Peyer's patch (tissue), 4 donors: ENCODE data around the gene ATL1. TPM values are rescaled to one million over a fixed set of nuclear protein-coding genes. Genes with fewer than 3 reads are reported as not detected.

Experiments
- DNase-seq, 3 donors: peaks; one replicate each; pipeline ENCODE4 v3.0.0-alpha.2; 2017 to 2019
- H3K27ac ChIP-seq, 4 donors: fragments of 200-600 bp; sonication (generic); one replicate each; pipeline ENCODE4 v1.5.1; 2016 to 2019
- H3K27me3 ChIP-seq, 2 donors: fragments of 200-600 bp; sonication (generic); one replicate each; pipeline ENCODE4 v1.5.1; 2019
- H3K36me3 ChIP-seq, 3 donors: fragments of 200-600 bp; sonication (generic); one replicate each; pipeline ENCODE4 v1.5.1; 2016 to 2019
- H3K4me1 ChIP-seq, 4 donors: fragments of 200-600 bp; sonication (generic); one replicate each; pipeline ENCODE4 v1.5.1; 2016 to 2019
- H3K4me3 ChIP-seq, 4 donors: fragments of 200-600 bp; sonication (generic); 1 replicate in 3 of 4; 2 replicates in 1 of 4; pipeline ENCODE4 v1.5.1; 2016 to 2019; ENCODE audit warnings: mild to moderate bottlenecking in 1 of 4
- H3K9me3 ChIP-seq, 4 donors: fragments of 200-600 bp; sonication (generic); one replicate each; pipeline ENCODE4 v1.5.1; 2016 to 2019; ENCODE audit warnings: mild to moderate bottlenecking in 1 of 4
- POLR2A ChIP-seq, 2 donors: fragments of 450-650 bp; IDR thresholded peaks; one replicate each; pipeline ENCODE4 v1.5.1; 2017; ENCODE audit warnings: antibody characterized with exemption in 2 of 2, mild to moderate bottlenecking in 2 of 2, moderate library complexity in 2 of 2
- total RNA-seq, 4 donors: library from RNA; depleted of rRNA; stranded (reverse); fragments of >200 nt; gene quantifications; one replicate each; pipeline ENCODE4 v1.1.0, GENCODE V29; 2016
- TF ChIP-seq, protein P1 (sequence below), 6 experiments: fragments of 450-650 bp in 4 of 6; fragments of 200-600 bp in 2 of 6; sonication (generic) in 1 of 6; IDR thresholded peaks; one replicate each; pipeline ENCODE4 v1.5.1; 2017 to 2019; ENCODE audit warnings: antibody characterized with exemption in 6 of 6, mild to moderate bottlenecking in 3 of 6, moderate library complexity in 1 of 6

ATL1 gene
- total RNA-seq, 4 donors from 2014 or later = 6.6 to 9.5 (median 8.5) TPM

DNA sequence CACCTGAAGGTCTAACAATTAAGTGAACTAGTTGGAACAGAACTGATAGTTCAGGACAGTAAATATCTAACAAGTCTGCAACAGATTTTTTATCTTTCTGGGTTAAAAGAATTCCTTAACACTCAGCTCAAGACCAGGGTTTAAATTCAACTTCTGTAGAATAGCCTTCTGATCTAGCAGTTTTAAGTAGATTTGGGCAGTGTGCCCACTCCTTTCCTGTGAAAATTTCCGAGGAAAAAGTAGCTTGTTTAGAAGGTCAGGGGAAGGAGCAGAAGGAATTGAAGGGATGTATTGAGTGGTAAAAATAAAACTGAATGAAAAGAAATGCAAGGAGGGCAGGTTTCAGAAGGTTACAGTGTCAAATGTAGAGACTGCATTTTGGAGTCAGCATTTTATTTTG lies 45.8 kb downstream of the ATL1 start:
- TF ChIP-seq POLR2A (IDR thresholded peaks at IDR 0.05) = no peak
- TF ChIP-seq, protein P1, sequence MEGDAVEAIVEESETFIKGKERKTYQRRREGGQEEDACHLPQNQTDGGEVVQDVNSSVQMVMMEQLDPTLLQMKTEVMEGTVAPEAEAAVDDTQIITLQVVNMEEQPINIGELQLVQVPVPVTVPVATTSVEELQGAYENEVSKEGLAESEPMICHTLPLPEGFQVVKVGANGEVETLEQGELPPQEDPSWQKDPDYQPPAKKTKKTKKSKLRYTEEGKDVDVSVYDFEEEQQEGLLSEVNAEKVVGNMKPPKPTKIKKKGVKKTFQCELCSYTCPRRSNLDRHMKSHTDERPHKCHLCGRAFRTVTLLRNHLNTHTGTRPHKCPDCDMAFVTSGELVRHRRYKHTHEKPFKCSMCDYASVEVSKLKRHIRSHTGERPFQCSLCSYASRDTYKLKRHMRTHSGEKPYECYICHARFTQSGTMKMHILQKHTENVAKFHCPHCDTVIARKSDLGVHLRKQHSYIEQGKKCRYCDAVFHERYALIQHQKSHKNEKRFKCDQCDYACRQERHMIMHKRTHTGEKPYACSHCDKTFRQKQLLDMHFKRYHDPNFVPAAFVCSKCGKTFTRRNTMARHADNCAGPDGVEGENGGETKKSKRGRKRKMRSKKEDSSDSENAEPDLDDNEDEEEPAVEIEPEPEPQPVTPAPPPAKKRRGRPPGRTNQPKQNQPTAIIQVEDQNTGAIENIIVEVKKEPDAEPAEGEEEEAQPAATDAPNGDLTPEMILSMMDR (IDR thresholded peaks at IDR 0.05) = no peak
- no peaks in the 10 kb centered on the region for H3K4me1 ChIP-seq
- DNase-seq = no peak
- no peaks in the 10 kb centered on the region for H3K36me3 ChIP-seq
- no peaks in the 10 kb centered on the region for H3K9me3 ChIP-seq
- no peaks in the 10 kb centered on the region for H3K27me3 ChIP-seq
- H3K27ac ChIP-seq = no peak overlapping the region
- no peak overlapping the region for H3K4me3 ChIP-seq

- no peak for TF ChIP-seq POLR2A (IDR thresholded peaks at IDR 0.05)
- TF ChIP-seq, protein P1 (IDR thresholded peaks at IDR 0.05) = no peak
- Histone ChIP-seq H3K27ac (no peak overlapping the region), H3K27me3 (no peaks in the 10 kb centered on the region), H3K36me3 (no peaks in the 10 kb centered on the region), H3K9me3 (no peaks in the 10 kb centered on the region), H3K4me3 (no peak overlapping the region), H3K4me1 (no peaks in the 10 kb centered on the region)
- no peak for DNase-seq
Observed at GRCh38 chr14:50606468-50606867, 46.5 kb downstream of the ATL1 start.

DNA sequence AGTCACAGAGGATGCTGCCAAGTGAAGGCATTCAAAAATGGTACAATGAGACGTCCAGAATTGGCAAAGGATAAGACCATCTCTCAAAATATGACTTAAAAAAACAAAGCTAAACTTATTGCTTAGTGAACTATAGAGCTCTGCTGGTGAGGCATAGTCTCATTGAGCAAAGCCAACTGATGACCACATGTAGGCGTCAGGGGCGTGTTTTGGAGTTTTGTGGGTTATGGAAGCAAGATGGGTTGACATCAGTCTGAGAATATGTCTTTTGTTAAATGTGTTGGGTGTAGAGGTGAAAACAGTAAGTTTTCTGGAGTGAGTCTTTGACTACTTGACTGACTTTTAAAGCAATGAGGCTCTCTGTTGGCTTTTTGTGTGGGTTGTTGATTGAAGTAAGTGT lies 47.2 kb downstream of the ATL1 start:
- TF ChIP-seq POLR2A (IDR thresholded peaks at IDR 0.05) = no peak
- TF ChIP-seq, protein P1 (IDR thresholded peaks at IDR 0.05) = no peak
- Histone ChIP-seq H3K4me1 (no peaks in the 10 kb centered on the region), H3K36me3 (no peaks in the 10 kb centered on the region), H3K4me3 (no peak overlapping the region), H3K27me3 (no peaks in the 10 kb centered on the region), H3K27ac (no peak overlapping the region), H3K9me3 (no peaks in the 10 kb centered on the region)
- no peak for DNase-seq

DNA sequence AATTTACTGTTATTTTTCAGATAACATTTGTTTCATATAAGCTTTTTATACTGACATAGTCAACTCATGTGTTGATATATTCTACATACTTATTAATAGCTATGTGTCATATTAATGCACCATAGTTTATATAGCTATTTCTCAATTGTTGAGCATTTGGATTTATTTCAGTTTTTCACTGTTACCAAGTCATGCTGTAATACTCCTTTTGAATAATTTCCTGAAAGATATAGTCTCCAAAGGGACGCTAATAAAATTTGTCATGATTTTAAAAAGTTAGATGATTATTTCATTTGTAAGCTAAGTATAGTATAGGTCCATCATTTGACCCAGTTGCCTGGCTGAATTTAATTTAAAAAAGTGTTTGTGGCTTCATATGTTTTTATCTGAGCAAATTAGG lies 47.8 kb downstream of the ATL1 start:
- Histone ChIP-seq H3K4me3 (no peak overlapping the region), H3K36me3 (no peaks in the 10 kb centered on the region)

GRCh38 chr14:50608302-50608851 lies 48.4 kb downstream of the ATL1 start:
- no peaks in the 10 kb centered on the region for H3K9me3 ChIP-seq
- TF ChIP-seq, protein P1 (IDR thresholded peaks at IDR 0.05) = no peak
- TF ChIP-seq POLR2A (IDR thresholded peaks at IDR 0.05) = no peak
- no peak overlapping the region for H3K4me3 ChIP-seq
- H3K36me3 ChIP-seq = no peaks in the 10 kb centered on the region
- H3K27me3 ChIP-seq = no peaks in the 10 kb centered on the region
- no peaks in the 10 kb centered on the region for H3K4me1 ChIP-seq
- no peak overlapping the region for H3K27ac ChIP-seq
- no peak for DNase-seq

More for the DNA sequence above, 47.8 kb downstream of the ATL1 start:
- H3K27ac ChIP-seq = no peak overlapping the region
- no peak for TF ChIP-seq POLR2A (IDR thresholded peaks at IDR 0.05)
- TF ChIP-seq, protein P1 (IDR thresholded peaks at IDR 0.05) = no peak
- no peak for DNase-seq
- no peaks in the 10 kb centered on the region for H3K9me3 ChIP-seq
- no peaks in the 10 kb centered on the region for H3K4me1 ChIP-seq
- no peaks in the 10 kb centered on the region for H3K27me3 ChIP-seq

GRCh38 chr14:50610465-50610864 lies 50.5 kb downstream of the ATL1 start:
- Histone ChIP-seq H3K36me3 (peaks cover 0 to 8% (median 0%) of the 10 kb centered on the region in 3 donors), H3K27ac (no peak overlapping the region), H3K4me3 (no peak overlapping the region), H3K4me1 (no peaks in the 10 kb centered on the region), H3K27me3 (no peaks in the 10 kb centered on the region), H3K9me3 (no peaks in the 10 kb centered on the region)
- no peak for DNase-seq
- TF ChIP-seq, protein P1 (IDR thresholded peaks at IDR 0.05) = no peak
- TF ChIP-seq POLR2A (IDR thresholded peaks at IDR 0.05) = no peak
